ENCODE data around the gene CENATAC. TPM values are rescaled to one million over a fixed set of nuclear protein-coding genes. Genes with fewer than 3 reads are reported as not detected.
A peak's percentile ranks its signal among the peaks of the same experiment; 100 is the strongest.

The CENATAC gene
- total RNA-seq, 4 donors from 2014 or later = 7.4 to 36.4 (median 16.1) TPM

DNA sequence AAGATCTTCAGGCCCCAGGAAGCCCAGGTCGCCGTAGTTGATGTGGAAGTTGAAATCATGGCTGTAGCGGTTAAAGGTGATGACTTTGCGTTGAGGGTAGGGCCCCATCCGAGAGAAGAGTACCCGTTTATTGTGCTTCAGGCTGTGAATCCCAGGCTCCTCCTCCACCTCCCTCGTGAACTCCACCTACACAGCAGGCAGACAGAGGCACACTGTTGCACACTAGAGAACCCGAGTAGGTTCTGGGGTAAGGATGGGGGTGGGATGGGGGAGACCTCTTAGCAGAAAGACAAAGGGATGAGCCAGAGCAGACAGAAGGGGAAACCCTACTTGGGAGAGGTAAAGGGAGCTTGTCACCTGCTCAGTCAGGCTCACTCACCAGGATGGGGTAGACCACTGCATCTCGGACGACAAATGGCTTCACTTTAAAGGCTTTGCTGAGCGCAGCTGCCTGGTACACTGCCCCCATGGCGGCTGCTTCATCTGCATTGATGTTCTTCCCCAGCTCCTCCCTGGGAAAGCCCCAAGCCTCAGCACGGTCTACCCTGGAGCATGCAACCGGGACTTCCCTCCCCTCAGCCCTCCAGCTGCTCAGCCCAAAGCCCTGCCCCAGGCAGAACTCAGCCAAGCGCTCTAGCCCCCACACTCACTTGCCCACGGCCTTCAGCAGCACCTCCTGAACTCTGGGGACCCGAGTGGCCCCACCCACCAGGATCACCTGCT is 53.7 kb downstream of the CENATAC start:
- Histone ChIP-seq H3K36me3 (peaks cover 0 to 84% of the 10 kb centered on the region in 2 donors), H3K9me3 (no peaks in the 10 kb centered on the region), H3K4me3 (no peak overlapping the region), H3K4me1 (peaks cover 7% of the 10 kb centered on the region in 2 donors), H3K27me3 (no peaks in the 10 kb centered on the region), H3K27ac (no peak overlapping the region)
- TF ChIP-seq POLR2A (IDR thresholded peaks at IDR 0.05) = no peak
- TF ChIP-seq, protein P1, sequence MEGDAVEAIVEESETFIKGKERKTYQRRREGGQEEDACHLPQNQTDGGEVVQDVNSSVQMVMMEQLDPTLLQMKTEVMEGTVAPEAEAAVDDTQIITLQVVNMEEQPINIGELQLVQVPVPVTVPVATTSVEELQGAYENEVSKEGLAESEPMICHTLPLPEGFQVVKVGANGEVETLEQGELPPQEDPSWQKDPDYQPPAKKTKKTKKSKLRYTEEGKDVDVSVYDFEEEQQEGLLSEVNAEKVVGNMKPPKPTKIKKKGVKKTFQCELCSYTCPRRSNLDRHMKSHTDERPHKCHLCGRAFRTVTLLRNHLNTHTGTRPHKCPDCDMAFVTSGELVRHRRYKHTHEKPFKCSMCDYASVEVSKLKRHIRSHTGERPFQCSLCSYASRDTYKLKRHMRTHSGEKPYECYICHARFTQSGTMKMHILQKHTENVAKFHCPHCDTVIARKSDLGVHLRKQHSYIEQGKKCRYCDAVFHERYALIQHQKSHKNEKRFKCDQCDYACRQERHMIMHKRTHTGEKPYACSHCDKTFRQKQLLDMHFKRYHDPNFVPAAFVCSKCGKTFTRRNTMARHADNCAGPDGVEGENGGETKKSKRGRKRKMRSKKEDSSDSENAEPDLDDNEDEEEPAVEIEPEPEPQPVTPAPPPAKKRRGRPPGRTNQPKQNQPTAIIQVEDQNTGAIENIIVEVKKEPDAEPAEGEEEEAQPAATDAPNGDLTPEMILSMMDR (IDR thresholded peaks at IDR 0.05 in 4 of 5, conservative IDR thresholded peaks at IDR 0.05 in 1 of 5) = no peak
- DNase-seq (no peak), ATAC-seq (no peak)
- intact Hi-C loops (cut with DNase I; ENCODE audit: low total_unique reads) (no loop called here), in situ Hi-C loops (cut with MboI; ENCODE audit: low sequenced_read_pairs in 4 of 4) (no loop called here)

DNA sequence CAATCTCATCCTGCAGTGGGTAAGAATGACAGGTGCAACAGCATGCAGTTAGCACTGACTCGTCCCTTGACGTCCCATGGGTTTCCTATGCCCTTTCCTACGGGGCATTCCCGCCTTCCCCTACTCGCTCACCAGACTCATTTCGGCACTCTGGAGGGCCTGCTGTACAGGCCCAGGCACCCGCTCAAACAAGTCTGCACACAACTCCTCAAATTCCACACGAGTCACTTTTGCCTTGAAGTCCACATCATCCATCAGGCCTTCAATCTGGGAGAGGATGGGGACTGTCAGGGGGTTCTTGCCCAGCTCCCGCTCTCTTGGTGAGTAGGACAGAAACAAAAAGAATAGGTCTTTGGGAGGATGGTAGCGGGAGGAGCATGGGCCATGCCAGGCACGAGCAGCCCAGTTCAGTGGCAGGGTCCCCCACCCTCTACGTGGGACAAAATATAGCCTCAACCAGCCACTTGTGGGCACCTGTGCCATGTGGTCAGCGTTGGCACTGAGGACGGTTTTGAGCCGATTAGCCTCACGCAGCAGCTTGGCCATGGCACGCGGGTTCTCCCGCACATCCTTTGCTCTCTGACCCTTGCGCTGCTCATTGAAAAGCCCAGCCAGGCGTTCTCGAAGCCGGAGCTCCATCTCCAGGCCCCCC is 54.4 kb downstream of the CENATAC start:
- in situ Hi-C loops (cut with MboI; ENCODE audit: low sequenced_read_pairs in 4 of 4) = no loop called here
- Histone ChIP-seq H3K9me3 (no peaks in the 10 kb centered on the region), H3K4me1 (peaks cover 7% of the 10 kb centered on the region in 2 donors), H3K36me3 (peaks cover 0 to 77% of the 10 kb centered on the region in 2 donors), H3K27ac (no peak overlapping the region), H3K4me3 (no peak overlapping the region), H3K27me3 (no peaks in the 10 kb centered on the region)
- ATAC-seq (no peak), DNase-seq (no peak)
- intact Hi-C loops (cut with DNase I; ENCODE audit: low total_unique reads) = no loop called here
- TF ChIP-seq, protein P1 (IDR thresholded peaks at IDR 0.05 in 4 of 5, conservative IDR thresholded peaks at IDR 0.05 in 1 of 5) = no peak
- no peak for TF ChIP-seq POLR2A (IDR thresholded peaks at IDR 0.05)

DNA sequence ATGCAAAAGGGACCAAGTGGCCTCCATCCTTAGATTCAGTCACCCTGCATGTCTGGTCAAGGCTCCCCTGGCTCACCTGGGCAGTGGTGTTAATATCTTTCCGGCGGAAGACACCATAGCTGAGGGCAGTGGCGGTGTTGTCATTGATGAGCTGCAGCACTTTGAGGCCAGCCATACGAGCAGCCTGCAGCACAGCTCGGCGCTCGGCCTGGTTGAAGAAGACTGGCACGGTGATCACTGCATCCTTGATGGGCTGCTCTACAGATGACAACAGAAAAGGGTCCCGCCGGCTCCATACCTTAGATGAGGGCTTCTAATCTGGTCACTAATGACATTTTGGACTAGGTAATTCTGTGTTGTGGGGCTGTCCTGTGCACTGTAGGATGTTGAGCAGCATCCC is 56.5 kb downstream of the CENATAC start:
- DNase-seq = no peak
- intact Hi-C loops (cut with DNase I; ENCODE audit: low total_unique reads) = no loop called here

DNA sequence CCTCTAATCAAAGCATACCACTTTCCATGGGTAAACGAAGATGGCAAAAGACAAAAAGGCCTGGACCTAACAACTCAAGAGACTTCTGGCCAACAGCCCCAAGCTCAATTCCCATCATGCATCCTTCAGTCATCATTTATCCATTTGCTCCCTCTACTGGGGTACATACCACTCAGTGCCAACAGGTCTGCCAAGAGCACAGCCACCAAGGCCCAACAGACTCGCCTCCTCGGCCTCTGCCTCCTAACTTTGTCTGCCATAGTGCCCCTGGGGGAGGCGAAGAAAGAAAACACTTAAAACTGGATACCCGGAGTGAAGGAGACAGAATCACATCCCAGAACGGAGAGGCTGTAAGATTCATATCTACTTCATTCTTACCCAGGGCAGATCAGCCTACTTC is 58.0 kb downstream of the CENATAC start:
- peaks cover 0 to 45% of the 10 kb centered on the region in 2 donors for H3K36me3 ChIP-seq
- DNase-seq (no peak), ATAC-seq (no peak)
- H3K27me3 ChIP-seq = no peaks in the 10 kb centered on the region
- no peaks in the 10 kb centered on the region for H3K9me3 ChIP-seq
- in situ Hi-C loops (cut with MboI; ENCODE audit: low sequenced_read_pairs in 4 of 4) (no loop called here), intact Hi-C loops (cut with DNase I; ENCODE audit: low total_unique reads) (loop anchor here (2.0 kb wide), 2 partner anchors 39 to 59 kb away; a partner anchor contains a TSS)
- TF ChIP-seq, protein P1 (IDR thresholded peaks at IDR 0.05 in 4 of 5, conservative IDR thresholded peaks at IDR 0.05 in 1 of 5) = no peak
- TF ChIP-seq POLR2A (IDR thresholded peaks at IDR 0.05) = no peak
- H3K4me3 ChIP-seq = peak overlapping the region; percentile 73 to 84 (median 78)
- H3K4me1 ChIP-seq = peaks cover 13 to 15% of the 10 kb centered on the region in 2 donors
- peak overlapping the region; percentile 83 to 91 (median 88) for H3K27ac ChIP-seq

More for the DNA sequence above, 56.5 kb downstream of the CENATAC start:
- in situ Hi-C loops (cut with MboI; ENCODE audit: low sequenced_read_pairs in 4 of 4) = no loop called here
- peaks cover 13 to 15% of the 10 kb centered on the region in 2 donors for H3K4me1 ChIP-seq
- no peak for ATAC-seq
- no peaks in the 10 kb centered on the region for H3K9me3 ChIP-seq
- H3K4me3 ChIP-seq = no peak overlapping the region
- TF ChIP-seq, protein P1 (IDR thresholded peaks at IDR 0.05 in 4 of 5, conservative IDR thresholded peaks at IDR 0.05 in 1 of 5) = no peak
- no peak for TF ChIP-seq POLR2A (IDR thresholded peaks at IDR 0.05)
- H3K27ac ChIP-seq = no peak overlapping the region
- no peaks in the 10 kb centered on the region for H3K27me3 ChIP-seq
- H3K36me3 ChIP-seq = peaks cover 0 to 56% of the 10 kb centered on the region in 2 donors
